ENCODE measurements around the gene RNF5.

The RNF5 gene

DNA sequence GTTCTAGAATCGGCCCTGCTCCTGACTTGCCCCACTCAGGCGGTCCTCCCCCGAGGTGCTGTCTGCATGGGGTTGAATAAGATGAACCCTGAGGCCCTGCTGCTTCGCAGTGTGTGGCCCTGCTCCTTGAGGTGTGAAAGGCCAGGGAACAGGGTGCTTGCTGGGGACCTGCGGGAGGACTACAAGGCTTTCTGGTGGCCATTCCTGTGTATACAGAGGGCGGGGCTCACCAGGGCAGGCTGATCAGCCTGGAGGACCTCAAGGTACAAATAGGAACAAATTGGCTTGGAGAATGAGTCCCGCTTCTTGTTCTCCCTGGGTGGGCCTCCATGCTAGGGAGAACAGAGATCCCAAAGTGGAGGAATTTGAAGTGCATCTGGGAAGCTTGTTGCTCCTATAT, 40.0 kb downstream of the RNF5 start:
- Histone ChIP-seq H3K4me3 (ENCODE audit: low read length) (no peak overlapping the region), H3K36me3 (ENCODE audit: control insufficient read depth, low read length) (no peaks in the 10 kb centered on the region), H4K20me1 (ENCODE audit: control insufficient read depth, insufficient read depth, low read depth, low read length) (no peaks in the 10 kb centered on the region), H3K4me1 (ENCODE audit: control insufficient read depth, low read length) (peaks cover 24% of the 10 kb centered on the region), H3K79me2 (ENCODE audit: control insufficient read depth, low read length) (no peaks in the 10 kb centered on the region), H3F3A (ENCODE audit: control insufficient read depth, insufficient read depth) (no peaks in the 10 kb centered on the region), H3K27ac (ENCODE audit: low read depth, low read length) (no peak overlapping the region), H3K9me3 (ENCODE audit: control insufficient read depth, insufficient read depth, low read length) (no peaks in the 10 kb centered on the region), H3K4me2 (ENCODE audit: low read length) (no peak overlapping the region), H3K27me3 (ENCODE audit: control insufficient read depth, low read length) (no peaks in the 10 kb centered on the region), H3K9me2 (replicated peaks; ENCODE audit: control insufficient read depth, low read length) (no peaks in the 10 kb centered on the region)
- TF ChIP-seq EZH2phosphoT487 (IDR thresholded peaks at IDR 0.05; ENCODE audit: borderline replicate concordance, low read length): no peak
- TF ChIP-seq, protein P1, sequence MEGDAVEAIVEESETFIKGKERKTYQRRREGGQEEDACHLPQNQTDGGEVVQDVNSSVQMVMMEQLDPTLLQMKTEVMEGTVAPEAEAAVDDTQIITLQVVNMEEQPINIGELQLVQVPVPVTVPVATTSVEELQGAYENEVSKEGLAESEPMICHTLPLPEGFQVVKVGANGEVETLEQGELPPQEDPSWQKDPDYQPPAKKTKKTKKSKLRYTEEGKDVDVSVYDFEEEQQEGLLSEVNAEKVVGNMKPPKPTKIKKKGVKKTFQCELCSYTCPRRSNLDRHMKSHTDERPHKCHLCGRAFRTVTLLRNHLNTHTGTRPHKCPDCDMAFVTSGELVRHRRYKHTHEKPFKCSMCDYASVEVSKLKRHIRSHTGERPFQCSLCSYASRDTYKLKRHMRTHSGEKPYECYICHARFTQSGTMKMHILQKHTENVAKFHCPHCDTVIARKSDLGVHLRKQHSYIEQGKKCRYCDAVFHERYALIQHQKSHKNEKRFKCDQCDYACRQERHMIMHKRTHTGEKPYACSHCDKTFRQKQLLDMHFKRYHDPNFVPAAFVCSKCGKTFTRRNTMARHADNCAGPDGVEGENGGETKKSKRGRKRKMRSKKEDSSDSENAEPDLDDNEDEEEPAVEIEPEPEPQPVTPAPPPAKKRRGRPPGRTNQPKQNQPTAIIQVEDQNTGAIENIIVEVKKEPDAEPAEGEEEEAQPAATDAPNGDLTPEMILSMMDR (IDR thresholded peaks at IDR 0.05; ENCODE audit: low read depth, low read length, poor library complexity, severe bottlenecking): no peak

DNA sequence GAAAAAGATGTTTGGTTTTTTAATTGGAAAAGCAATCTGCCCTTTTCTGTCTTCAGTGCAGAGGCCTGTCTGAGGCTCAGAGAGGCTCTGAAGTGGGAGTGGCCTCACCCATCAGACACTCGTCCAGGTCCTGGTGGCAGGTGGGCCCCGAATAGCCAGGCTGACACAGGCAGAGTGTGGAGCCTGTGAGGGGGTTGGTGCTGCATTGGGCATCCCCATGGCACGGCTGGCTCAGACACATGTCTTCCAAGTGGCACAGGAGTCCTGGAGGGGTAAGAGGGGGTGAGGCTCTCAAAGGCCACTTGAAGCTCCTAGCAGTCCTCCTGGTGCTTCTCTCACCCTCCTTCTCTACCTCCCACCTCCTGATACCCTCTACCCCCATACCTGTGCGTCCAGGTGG, 41.8 kb downstream of the RNF5 start:
- no peak for TF ChIP-seq EZH2phosphoT487 (IDR thresholded peaks at IDR 0.05; ENCODE audit: borderline replicate concordance, low read length)
- TF ChIP-seq, protein P1 (IDR thresholded peaks at IDR 0.05; ENCODE audit: low read depth, low read length, poor library complexity, severe bottlenecking): no peak
- Histone ChIP-seq H4K20me1 (ENCODE audit: control insufficient read depth, insufficient read depth, low read depth, low read length) (no peaks in the 10 kb centered on the region), H3K4me3 (ENCODE audit: low read length) (no peak overlapping the region), H3F3A (ENCODE audit: control insufficient read depth, insufficient read depth) (no peaks in the 10 kb centered on the region), H3K4me2 (ENCODE audit: low read length) (no peak overlapping the region), H3K36me3 (ENCODE audit: control insufficient read depth, low read length) (no peaks in the 10 kb centered on the region), H3K27me3 (ENCODE audit: control insufficient read depth, low read length) (no peaks in the 10 kb centered on the region), H3K9me3 (ENCODE audit: control insufficient read depth, insufficient read depth, low read length) (no peaks in the 10 kb centered on the region), H3K9me2 (replicated peaks; ENCODE audit: control insufficient read depth, low read length) (no peaks in the 10 kb centered on the region), H3K4me1 (ENCODE audit: control insufficient read depth, low read length) (peaks cover 35% of the 10 kb centered on the region), H3K79me2 (ENCODE audit: control insufficient read depth, low read length) (no peaks in the 10 kb centered on the region), H3K27ac (ENCODE audit: low read depth, low read length) (no peak overlapping the region)

DNA sequence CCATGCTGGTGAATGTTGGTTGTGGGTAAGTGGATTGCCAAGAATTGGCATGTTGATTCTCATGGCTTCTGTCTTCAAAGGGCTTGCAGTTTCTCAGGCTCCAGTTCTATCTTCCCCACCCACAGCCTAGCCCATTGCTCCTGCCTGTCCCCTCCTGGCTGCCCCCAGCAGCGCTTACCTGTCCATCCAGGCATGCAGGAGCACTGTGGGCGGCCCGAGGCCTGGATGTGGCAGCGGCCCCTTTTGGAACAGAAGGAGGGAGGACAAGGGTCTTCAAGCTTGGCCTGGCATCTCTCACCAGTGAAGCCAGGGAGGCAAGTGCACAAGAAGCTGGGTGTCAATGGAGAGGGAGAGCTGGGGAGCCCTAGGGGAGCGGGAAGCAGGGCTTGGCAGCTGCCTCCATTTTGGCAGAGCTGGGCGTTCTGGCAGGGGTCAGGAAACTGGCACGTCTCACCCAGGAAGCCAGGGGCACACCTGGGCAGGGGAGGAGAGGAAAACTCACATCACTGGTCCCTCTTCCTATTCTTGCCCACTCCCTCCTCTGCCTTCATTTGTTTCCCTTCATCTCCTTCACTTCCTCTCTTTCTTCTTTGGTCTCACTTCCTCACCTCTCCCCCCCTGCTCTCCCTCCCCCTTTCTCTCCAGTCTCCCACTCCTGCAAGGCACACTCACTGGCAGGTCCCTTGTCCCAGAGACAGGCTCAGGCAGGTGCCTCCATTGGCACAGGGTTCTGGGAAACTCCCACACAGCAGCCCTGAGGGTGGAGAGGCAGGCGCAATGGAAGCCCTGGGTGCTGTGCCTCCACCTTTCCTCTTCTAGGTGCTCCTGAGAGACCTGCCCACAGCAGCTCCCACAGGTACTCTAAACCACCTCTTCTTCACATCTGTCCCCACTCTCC, 44.4 kb downstream of the RNF5 start:
- Histone ChIP-seq H3K4me3 (ENCODE audit: low read length) (no peak overlapping the region), H3K27me3 (ENCODE audit: control insufficient read depth, low read length) (no peaks in the 10 kb centered on the region), H3K9me3 (ENCODE audit: control insufficient read depth, insufficient read depth, low read length) (no peaks in the 10 kb centered on the region)

More for the DNA sequence above, 44.4 kb downstream of the RNF5 start:
- no peaks in the 10 kb centered on the region for H3K9me2 ChIP-seq (replicated peaks; ENCODE audit: control insufficient read depth, low read length)
- H3K4me2 ChIP-seq (ENCODE audit: low read length): peak overlapping the region; percentile 31; the same call in 1 of the 2 replicates
- H3K4me1 ChIP-seq (ENCODE audit: control insufficient read depth, low read length): peaks cover 49% of the 10 kb centered on the region
- TF ChIP-seq, protein P1 (IDR thresholded peaks at IDR 0.05; ENCODE audit: low read depth, low read length, poor library complexity, severe bottlenecking): no peak
- TF ChIP-seq EZH2phosphoT487 (IDR thresholded peaks at IDR 0.05; ENCODE audit: borderline replicate concordance, low read length): no peak
- H3K27ac ChIP-seq (ENCODE audit: low read depth, low read length): no peak overlapping the region
- no peaks in the 10 kb centered on the region for H3F3A ChIP-seq (ENCODE audit: control insufficient read depth, insufficient read depth)
- H4K20me1 ChIP-seq (ENCODE audit: control insufficient read depth, insufficient read depth, low read depth, low read length): no peaks in the 10 kb centered on the region
- H3K36me3 ChIP-seq (ENCODE audit: control insufficient read depth, low read length): no peaks in the 10 kb centered on the region
- H3K79me2 ChIP-seq (ENCODE audit: control insufficient read depth, low read length): no peaks in the 10 kb centered on the region
